HG02610 (cell line): Measurements from ENCODE around the gene TLK1.
"Not testable (repeated sequence)": the region's sequence is repeated elsewhere in the genome, so short reads cannot be mapped to it uniquely, and the experiment has no call there.

Experiments
- ATAC-seq: cut with Tn5 transposase; IDR thresholded peaks from one replicate; pipeline ENCODE4 v1.9.1; 2021; ENCODE audit warnings: mild to moderate bottlenecking, moderate library complexity; ENCODE audit not compliant: unreplicated experiment

The TLK1 gene

GRCh38 chr2:171146633-171147032, 14.1 kb downstream of the TLK1 start:
- no peak for ATAC-seq

GRCh38 chr2:171146071-171146470, 14.6 kb downstream of the TLK1 start:
- ATAC-seq, result no peak

- ATAC-seq, result no peak
Observed at GRCh38 chr2:171143670-171144062, 17.0 kb downstream of the TLK1 start.

GRCh38 chr2:171142398-171142797, 18.3 kb downstream of the TLK1 start:
- ATAC-seq, result no peak

- ATAC-seq, result no peak
Observed at GRCh38 chr2:171141320-171141719, 19.4 kb downstream of the TLK1 start.

- no peak for ATAC-seq
Observed at GRCh38 chr2:171139860-171140259, 20.8 kb downstream of the TLK1 start.

- peak; percentile 91 for ATAC-seq
Observed at GRCh38 chr2:171136024-171136423, 24.7 kb downstream of the TLK1 start.

- no peak for ATAC-seq
Observed at GRCh38 chr2:171134624-171135230, 26.0 kb downstream of the TLK1 start.

GRCh38 chr2:171132086-171132485, 28.6 kb downstream of the TLK1 start:
- ATAC-seq, result no peak

- no peak for ATAC-seq
Observed at GRCh38 chr2:171128461-171128860, 32.2 kb downstream of the TLK1 start.

- no peak for ATAC-seq
Observed at GRCh38 chr2:171124541-171124940, 36.2 kb downstream of the TLK1 start.

- ATAC-seq, result no peak
Observed at GRCh38 chr2:171109571-171109970, 51.1 kb downstream of the TLK1 start.

- ATAC-seq, result no peak
Observed at GRCh38 chr2:171109020-171109419, 51.7 kb downstream of the TLK1 start.

GRCh38 chr2:171107803-171108202, 52.9 kb downstream of the TLK1 start:
- no peak for ATAC-seq

- ATAC-seq, result no peak
Observed at GRCh38 chr2:171104379-171104778, 56.3 kb downstream of the TLK1 start.

GRCh38 chr2:171102802-171103201, 57.9 kb downstream of the TLK1 start:
- no peak for ATAC-seq

- ATAC-seq, result no peak
Observed at GRCh38 chr2:171100370-171100769, 60.3 kb downstream of the TLK1 start.

- no peak for ATAC-seq
Observed at GRCh38 chr2:171098607-171099006, 62.1 kb downstream of the TLK1 start.

- ATAC-seq, result no peak
Observed at GRCh38 chr2:171095014-171095582, 65.6 kb downstream of the TLK1 start.

- ATAC-seq, result not testable (repeated sequence)
Observed at GRCh38 chr2:171091517-171091916, 69.2 kb downstream of the TLK1 start.

GRCh38 chr2:171089489-171089888, 71.2 kb downstream of the TLK1 start:
- no peak for ATAC-seq

GRCh38 chr2:171088057-171088834, 72.4 kb downstream of the TLK1 start:
- no peak for ATAC-seq
